Measurements from ENCODE around the gene ZCWPW2.

Gene ZCWPW2

DNA sequence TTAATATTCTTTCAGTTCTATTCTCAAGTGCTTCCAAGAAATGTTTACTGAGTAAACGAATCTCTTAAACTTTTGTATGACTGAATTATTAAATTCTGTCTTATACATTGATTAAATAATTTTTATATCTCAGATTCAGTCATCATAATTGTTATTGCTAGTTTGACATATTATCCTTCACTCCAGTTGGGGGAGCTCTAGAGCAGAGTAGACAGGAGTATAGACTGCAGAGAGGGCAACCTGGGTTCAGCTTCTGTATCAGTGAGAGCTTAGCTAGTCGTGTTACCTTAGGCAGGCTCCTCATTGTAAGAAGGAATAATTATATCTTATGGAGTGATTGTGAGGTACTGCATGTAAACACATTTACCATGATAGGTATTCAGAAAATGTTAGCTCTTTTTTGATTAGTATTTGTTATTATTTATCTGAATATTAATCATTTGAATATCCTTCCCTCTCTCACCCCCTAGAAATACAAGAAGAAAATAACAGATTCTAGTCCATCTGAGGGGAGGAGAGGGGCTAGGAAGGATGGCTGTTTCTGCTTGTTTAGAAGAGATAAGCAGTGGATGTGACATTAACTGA, 31.0 kb upstream of the ZCWPW2 start:
- H3K27ac ChIP-seq, result no peak overlapping the region
- TF ChIP-seq, protein P1, sequence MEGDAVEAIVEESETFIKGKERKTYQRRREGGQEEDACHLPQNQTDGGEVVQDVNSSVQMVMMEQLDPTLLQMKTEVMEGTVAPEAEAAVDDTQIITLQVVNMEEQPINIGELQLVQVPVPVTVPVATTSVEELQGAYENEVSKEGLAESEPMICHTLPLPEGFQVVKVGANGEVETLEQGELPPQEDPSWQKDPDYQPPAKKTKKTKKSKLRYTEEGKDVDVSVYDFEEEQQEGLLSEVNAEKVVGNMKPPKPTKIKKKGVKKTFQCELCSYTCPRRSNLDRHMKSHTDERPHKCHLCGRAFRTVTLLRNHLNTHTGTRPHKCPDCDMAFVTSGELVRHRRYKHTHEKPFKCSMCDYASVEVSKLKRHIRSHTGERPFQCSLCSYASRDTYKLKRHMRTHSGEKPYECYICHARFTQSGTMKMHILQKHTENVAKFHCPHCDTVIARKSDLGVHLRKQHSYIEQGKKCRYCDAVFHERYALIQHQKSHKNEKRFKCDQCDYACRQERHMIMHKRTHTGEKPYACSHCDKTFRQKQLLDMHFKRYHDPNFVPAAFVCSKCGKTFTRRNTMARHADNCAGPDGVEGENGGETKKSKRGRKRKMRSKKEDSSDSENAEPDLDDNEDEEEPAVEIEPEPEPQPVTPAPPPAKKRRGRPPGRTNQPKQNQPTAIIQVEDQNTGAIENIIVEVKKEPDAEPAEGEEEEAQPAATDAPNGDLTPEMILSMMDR (conservative IDR thresholded peaks at IDR 0.05), result peak; percentile 85

DNA sequence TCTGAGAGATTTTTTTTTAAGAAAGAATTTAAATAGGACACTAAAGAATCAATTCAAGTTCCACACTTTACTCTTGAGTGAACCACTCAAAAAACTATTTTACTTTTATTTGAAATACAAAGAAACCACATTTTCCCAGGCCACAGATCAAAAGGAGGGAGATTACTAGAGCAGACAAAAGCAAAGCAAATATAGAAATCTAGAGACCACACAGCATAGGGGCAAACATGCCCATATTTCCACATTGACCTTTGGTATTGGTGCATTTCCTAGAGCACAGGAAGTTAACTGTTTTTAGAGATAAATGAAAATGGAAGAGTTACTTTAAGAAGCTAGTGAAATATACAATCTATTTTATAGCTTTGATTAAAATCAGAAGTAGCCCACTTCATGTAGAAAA, 27.5 kb upstream of the ZCWPW2 start:
- no peak overlapping the region for H3K27ac ChIP-seq
- TF ChIP-seq, protein P1 (conservative IDR thresholded peaks at IDR 0.05), result no peak

DNA sequence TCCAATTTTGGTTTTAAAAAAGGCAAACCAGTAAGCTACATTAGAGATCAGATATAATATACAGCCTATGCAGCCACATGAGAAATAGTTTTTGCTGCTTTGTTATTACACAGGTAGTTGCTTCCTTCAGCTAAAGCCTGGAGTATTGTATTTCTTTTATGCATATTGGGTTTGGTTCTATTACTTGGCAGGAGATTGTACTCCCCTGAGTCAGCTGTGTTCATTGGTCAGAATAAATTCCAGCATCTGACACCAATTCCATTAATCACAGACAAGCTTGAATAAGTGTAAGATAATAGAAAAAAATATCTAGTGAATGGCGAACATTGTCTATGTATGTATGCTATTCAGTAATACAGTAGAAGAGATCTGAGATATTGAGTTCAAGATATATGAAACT, 26.1 kb upstream of the ZCWPW2 start:
- no peak overlapping the region for H3K27ac ChIP-seq
- TF ChIP-seq, protein P1 (conservative IDR thresholded peaks at IDR 0.05), result no peak

DNA sequence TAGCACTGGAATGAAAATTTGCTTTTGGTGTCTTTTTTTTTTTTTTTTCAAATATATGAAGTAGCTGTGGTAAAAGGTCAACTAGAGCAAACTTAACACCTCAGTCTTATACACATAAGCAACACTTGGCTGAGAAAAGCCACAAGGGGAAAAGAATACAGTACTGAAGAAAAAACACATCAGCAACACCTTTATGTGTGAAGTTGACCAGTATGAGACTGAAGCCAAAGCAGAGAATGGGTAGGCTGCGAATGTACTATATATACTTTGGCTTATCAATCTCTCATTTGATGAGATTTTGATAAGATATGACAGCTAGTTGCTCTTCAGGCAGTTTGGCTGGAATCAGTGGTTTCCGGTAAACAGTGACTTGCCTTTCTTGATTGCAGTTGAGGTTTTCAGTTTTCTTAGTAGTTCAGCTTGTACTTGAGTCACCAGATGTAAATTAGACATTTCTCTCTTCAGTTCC, 22.0 kb upstream of the ZCWPW2 start:
- H3K27ac ChIP-seq, result peak overlapping the region; percentile 24
- TF ChIP-seq, protein P1 (conservative IDR thresholded peaks at IDR 0.05), result no peak

- TF ChIP-seq, protein P1 (conservative IDR thresholded peaks at IDR 0.05), result peak; percentile 84
- no peak overlapping the region for H3K27ac ChIP-seq
Measured at GRCh38 chr3:28328188-28329151, 20.1 kb upstream of the ZCWPW2 start.

DNA sequence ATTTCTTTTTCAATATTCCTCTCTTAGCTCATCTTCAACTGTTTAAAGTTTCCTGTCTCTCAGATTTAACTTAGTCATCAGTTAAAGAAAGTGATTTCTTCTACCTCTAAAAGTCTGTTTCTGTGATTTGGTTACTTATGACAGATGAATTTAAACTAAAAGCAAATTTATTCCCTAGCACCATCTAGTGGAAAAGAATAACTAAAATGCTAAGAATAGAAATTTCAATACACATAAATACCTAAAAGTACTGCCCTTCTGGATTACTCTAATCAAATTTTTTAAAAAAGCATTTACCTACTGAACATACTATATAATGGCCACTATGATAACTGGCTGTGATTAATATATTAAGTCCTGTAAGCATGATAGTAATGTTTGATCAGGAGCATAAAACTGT, 14.0 kb upstream of the ZCWPW2 start:
- H3K27ac ChIP-seq, result no peak overlapping the region
- TF ChIP-seq, protein P1 (conservative IDR thresholded peaks at IDR 0.05), result peak; percentile 67

DNA sequence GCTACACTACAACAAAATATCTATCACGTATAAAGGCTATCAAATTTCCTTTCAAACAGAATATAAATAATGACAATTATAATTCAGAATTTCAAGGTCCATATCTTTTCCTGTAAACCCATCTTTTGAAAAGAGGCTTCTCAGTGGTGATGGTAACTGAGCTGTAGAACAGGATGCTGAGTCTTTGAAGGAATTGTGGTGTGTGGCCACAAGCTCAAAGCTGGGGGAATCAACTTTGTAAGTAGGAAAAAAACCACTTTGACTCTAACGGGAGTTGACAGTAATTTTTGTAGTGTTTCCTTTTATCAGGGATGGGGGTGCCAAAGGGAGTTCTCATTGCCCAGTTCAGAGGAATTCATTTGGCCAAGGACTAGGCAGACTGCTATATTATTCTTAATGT, 13.3 kb upstream of the ZCWPW2 start:
- H3K27ac ChIP-seq, result no peak overlapping the region

More for the DNA sequence above, 13.3 kb upstream of the ZCWPW2 start:
- TF ChIP-seq, protein P1 (conservative IDR thresholded peaks at IDR 0.05), result no peak
